Neural progenitor cell (in vitro differentiated cells): ENCODE data around the gene MYO9B. TPM values are rescaled to one million over a fixed set of nuclear protein-coding genes. Genes with fewer than 3 reads are reported as not detected.

Source experiments
- DNase-seq: peaks from one replicate; pipeline ENCODE4 v3.0.0-alpha.2; 2016; ENCODE audit warnings: low spot score
- H2AFZ ChIP-seq: fragments of 200-600 bp; sonication (generic); replicated peaks from 2 replicates; pipeline ENCODE4 v1.6.1; 2016; ENCODE audit warnings: antibody characterized with exemption
- H3F3A ChIP-seq: fragments of 200-600 bp; sonication (generic); 2 replicates; pipeline ENCODE4 v1.6.1; 2016; ENCODE audit warnings: antibody characterized with exemption, low read depth
- H3K27ac ChIP-seq: fragments of 200-600 bp; sonication (generic); 2 replicates; pipeline ENCODE4 v1.5.1; 2016; ENCODE audit warnings: mild to moderate bottlenecking
- H3K27me3 ChIP-seq: fragments of 200-600 bp; sonication (generic); 2 replicates; pipeline ENCODE4 v1.6.1; 2016; ENCODE audit warnings: mild to moderate bottlenecking, moderate library complexity
- H3K36me3 ChIP-seq: fragments of 200-600 bp; sonication (generic); 2 replicates; pipeline ENCODE4 v1.5.1; 2016
- H3K4me1 ChIP-seq: fragments of 200-600 bp; sonication (generic); 2 replicates; pipeline ENCODE4 v1.6.1; 2016; ENCODE audit warnings: mixed run types
- H3K4me2 ChIP-seq: fragments of 200-600 bp; sonication (generic); 2 replicates; pipeline ENCODE4 v1.6.1; 2016
- H3K4me3 ChIP-seq: fragments of 200-600 bp; sonication (generic); 2 replicates; pipeline ENCODE4 v1.5.1; 2016
- H3K79me2 ChIP-seq: fragments of 200-600 bp; sonication (generic); 2 replicates; pipeline ENCODE4 v1.6.1; 2016; ENCODE audit warnings: low read depth
- H3K9ac ChIP-seq: fragments of 200-600 bp; sonication (generic); 2 replicates; pipeline ENCODE4 v1.6.1; 2016
- H3K9me3 ChIP-seq: fragments of 200-600 bp; sonication (generic); 2 replicates; pipeline ENCODE4 v1.5.1; 2016; ENCODE audit warnings: low read depth
- H4K20me1 ChIP-seq: fragments of 200-600 bp; sonication (generic); 2 replicates; pipeline ENCODE4 v1.6.1; 2016; ENCODE audit warnings: low read depth
- H3K27ac Mint-ChIP-seq: 3 replicates; pipeline ENCODE4 v1.8.0; 2021; ENCODE audit warnings: mixed read lengths
- H3K27me3 Mint-ChIP-seq: 2 replicates; pipeline ENCODE4 v1.8.0; 2022; ENCODE audit warnings: low read depth, mild to moderate bottlenecking, inconsistent platforms, moderate library complexity, mixed read lengths; ENCODE audit not compliant: insufficient read depth
- H3K36me3 Mint-ChIP-seq: 3 replicates; pipeline ENCODE4 v1.8.0; 2021; ENCODE audit warnings: mixed read lengths
- H3K4me1 Mint-ChIP-seq: 3 replicates; pipeline ENCODE4 v1.8.0; 2021; ENCODE audit warnings: mixed read lengths
- H3K4me3 Mint-ChIP-seq: 3 replicates; pipeline ENCODE4 v1.8.0; 2021; ENCODE audit warnings: mild to moderate bottlenecking, moderate library complexity, mixed read lengths
- H3K9me3 Mint-ChIP-seq: 3 replicates; pipeline ENCODE4 v1.8.0; 2020; ENCODE audit warnings: mixed read lengths
- EZH2 ChIP-seq: fragments of 200-600 bp; sonication (generic); IDR thresholded peaks from 2 replicates; pipeline ENCODE4 v1.6.1; 2017; ENCODE audit warnings: antibody characterized with exemption, mild to moderate bottlenecking, moderate library complexity
- EZH2phosphoT487 ChIP-seq: fragments of 200-600 bp; sonication (generic); IDR thresholded peaks from 2 replicates; pipeline ENCODE4 v1.6.1; 2017; ENCODE audit warnings: antibody characterized with exemption
- total RNA-seq: library from RNA; depleted of rRNA; stranded (reverse); fragments of >200 nt; gene quantifications from 2 replicates; pipeline ENCODE4 v1.2.3, GENCODE V29; 2015; ENCODE audit warnings: low replicate concordance
- TF ChIP-seq, protein P1 (sequence below): fragments of 200-600 bp; sonication (generic); IDR thresholded peaks from 2 replicates; pipeline ENCODE4 v1.5.1; 2017; ENCODE audit warnings: antibody characterized with exemption, mild to moderate bottlenecking

Gene MYO9B
- total RNA-seq, 1 donor from 2014 or later: 38.5 TPM

DNA sequence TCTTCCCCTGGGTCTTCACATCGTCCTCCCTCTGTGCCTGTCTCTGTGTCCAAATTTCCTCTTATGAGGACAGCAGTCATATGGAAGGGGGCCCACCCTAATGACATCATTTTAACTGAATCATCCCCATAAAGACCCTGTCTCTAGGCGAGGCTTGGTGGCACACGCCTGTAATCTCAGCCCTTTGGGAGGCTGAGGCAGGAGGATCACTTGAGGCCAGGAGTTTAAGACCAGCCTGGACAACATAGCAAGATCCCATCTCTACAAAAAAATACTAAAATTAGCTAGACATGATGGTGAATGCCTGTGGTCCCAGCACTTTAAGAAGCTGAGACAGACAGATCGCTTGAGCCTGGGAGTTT is 4.8 kb downstream of the MYO9B start:
- Histone ChIP-seq H3K9me3 (no peaks in the 10 kb centered on the region), H3K79me2 (peaks cover 59% of the 10 kb centered on the region), H3K36me3 (no peaks in the 10 kb centered on the region), H3F3A (peaks cover 17% of the 10 kb centered on the region), H2AFZ (no peak overlapping the region), H4K20me1 (peaks cover 79% of the 10 kb centered on the region), H3K27me3 (peaks cover 8% of the 10 kb centered on the region), H3K4me3 (no peak overlapping the region), H3K9ac (no peak overlapping the region), H3K4me2 (peak overlapping the region; percentile 65), H3K4me1 (peaks cover 21% of the 10 kb centered on the region), H3K27ac (no peak overlapping the region)
- no peak for DNase-seq
- H3K27ac Mint-ChIP-seq: peak overlapping the region; percentile 97
- TF ChIP-seq EZH2 (no peak), EZH2phosphoT487 (no peak)
- TF ChIP-seq, protein P1, sequence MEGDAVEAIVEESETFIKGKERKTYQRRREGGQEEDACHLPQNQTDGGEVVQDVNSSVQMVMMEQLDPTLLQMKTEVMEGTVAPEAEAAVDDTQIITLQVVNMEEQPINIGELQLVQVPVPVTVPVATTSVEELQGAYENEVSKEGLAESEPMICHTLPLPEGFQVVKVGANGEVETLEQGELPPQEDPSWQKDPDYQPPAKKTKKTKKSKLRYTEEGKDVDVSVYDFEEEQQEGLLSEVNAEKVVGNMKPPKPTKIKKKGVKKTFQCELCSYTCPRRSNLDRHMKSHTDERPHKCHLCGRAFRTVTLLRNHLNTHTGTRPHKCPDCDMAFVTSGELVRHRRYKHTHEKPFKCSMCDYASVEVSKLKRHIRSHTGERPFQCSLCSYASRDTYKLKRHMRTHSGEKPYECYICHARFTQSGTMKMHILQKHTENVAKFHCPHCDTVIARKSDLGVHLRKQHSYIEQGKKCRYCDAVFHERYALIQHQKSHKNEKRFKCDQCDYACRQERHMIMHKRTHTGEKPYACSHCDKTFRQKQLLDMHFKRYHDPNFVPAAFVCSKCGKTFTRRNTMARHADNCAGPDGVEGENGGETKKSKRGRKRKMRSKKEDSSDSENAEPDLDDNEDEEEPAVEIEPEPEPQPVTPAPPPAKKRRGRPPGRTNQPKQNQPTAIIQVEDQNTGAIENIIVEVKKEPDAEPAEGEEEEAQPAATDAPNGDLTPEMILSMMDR: no peak
- peak overlapping the region; percentile 79 for H3K4me3 Mint-ChIP-seq
- H3K27me3 Mint-ChIP-seq: peaks cover 4% of the 10 kb centered on the region
- no peaks in the 10 kb centered on the region for H3K9me3 Mint-ChIP-seq
- H3K4me1 Mint-ChIP-seq: peaks cover 43% of the 10 kb centered on the region
- peaks cover 4% of the 10 kb centered on the region for H3K36me3 Mint-ChIP-seq

DNA sequence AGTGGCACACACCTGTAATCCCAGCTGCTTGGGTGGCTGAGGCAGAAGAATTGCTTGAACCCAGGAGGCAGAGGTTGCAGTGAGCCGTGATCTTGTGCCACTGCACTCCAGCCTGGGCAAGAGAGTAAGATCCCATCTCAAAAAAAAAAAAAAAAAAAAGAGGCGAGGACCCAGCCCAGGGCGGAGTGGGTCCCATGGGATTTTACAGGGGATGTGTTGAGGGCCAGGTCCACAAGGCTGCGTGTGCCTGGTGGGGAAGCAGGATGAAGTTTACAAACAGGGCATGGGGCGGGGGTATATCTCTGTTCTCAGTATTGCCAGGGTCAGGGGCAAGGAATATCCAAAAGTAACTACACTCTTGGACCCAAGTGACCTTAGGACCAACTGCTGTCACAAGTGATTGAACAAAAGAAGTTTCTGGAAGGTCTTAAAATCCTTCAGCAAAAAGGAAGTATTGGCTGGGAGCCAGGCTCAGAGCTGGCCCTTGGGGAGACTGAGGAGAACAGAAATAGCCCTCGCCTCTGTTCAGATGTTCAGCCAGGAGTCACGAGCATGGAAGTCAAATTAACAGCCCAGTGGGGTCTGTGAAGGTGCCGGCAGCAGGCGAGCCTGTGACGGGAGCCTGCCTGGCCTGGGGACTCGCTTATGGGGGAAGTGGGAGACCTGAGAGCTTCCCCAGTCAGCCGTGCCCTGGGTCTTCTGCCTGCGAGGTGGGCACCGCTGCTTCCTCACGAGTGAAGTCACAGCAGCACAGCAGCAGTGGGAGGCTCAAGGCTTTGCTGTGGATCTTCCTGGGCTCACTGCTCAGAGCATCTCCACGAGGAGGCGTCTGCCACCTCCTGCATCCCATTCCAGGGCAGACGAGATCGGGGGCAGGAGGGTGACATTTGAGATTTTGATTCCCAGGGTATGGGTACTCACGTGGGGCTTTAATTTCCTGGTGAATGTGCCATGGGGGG is 6.4 kb downstream of the MYO9B start:
- H3K4me1 Mint-ChIP-seq: peaks cover 41% of the 10 kb centered on the region
- DNase-seq: no peak

DNA sequence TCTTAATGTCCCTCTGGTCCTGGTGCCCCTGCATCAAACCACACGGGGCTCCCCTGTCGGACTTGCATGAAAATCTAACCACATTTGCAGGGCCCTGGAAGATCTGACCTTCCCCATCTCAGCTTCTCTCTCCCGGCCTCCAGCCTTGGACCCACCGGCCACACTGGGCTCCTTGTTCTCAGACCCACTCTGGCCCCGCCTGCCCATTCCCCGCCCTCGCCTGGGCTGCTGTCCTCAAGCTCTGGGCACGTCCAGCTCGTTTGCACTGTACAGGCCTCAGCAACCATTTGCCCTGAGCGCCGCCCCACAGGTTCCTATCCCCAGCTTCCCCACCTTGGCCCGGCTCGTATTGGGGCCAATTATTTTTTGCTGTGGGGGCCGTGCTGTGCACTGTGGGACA is 10.5 kb downstream of the MYO9B start:
- H3K4me3 ChIP-seq: no peak overlapping the region
- peaks cover 31% of the 10 kb centered on the region for H4K20me1 ChIP-seq
- no peaks in the 10 kb centered on the region for H3K27me3 ChIP-seq
- no peak overlapping the region for H3K9ac ChIP-seq
- no peak overlapping the region for H3K27ac Mint-ChIP-seq
- H3K27me3 Mint-ChIP-seq: peaks cover 4% of the 10 kb centered on the region
- no peaks in the 10 kb centered on the region for H3K9me3 Mint-ChIP-seq
- H3K9me3 ChIP-seq: no peaks in the 10 kb centered on the region
- no peak overlapping the region for H2AFZ ChIP-seq
- H3K27ac ChIP-seq: no peak overlapping the region
- H3K36me3 Mint-ChIP-seq: peaks cover 18% of the 10 kb centered on the region
- H3K79me2 ChIP-seq: peaks cover 27% of the 10 kb centered on the region
- H3F3A ChIP-seq: no peaks in the 10 kb centered on the region
- no peak overlapping the region for H3K4me2 ChIP-seq
- DNase-seq: no peak
- TF ChIP-seq EZH2phosphoT487: no peak
- TF ChIP-seq EZH2: no peak
- TF ChIP-seq, protein P1: no peak
- no peaks in the 10 kb centered on the region for H3K4me1 ChIP-seq
- H3K4me1 Mint-ChIP-seq: peaks cover 15% of the 10 kb centered on the region
- H3K36me3 ChIP-seq: no peaks in the 10 kb centered on the region
- H3K4me3 Mint-ChIP-seq: no peak overlapping the region

More for the DNA sequence above, 6.4 kb downstream of the MYO9B start:
- no peaks in the 10 kb centered on the region for H3K36me3 ChIP-seq
- Mint-ChIP-seq H3K27me3 (peaks cover 5% of the 10 kb centered on the region), H3K4me3 (no peak overlapping the region), H3K27ac (peak overlapping the region; percentile 58), H3K9me3 (no peaks in the 10 kb centered on the region), H3K36me3 (peaks cover 6% of the 10 kb centered on the region)
- H2AFZ ChIP-seq: no peak overlapping the region
- H3K4me3 ChIP-seq: no peak overlapping the region
- H3F3A ChIP-seq: peaks cover 17% of the 10 kb centered on the region
- H3K4me2 ChIP-seq: no peak overlapping the region
- peaks cover 16% of the 10 kb centered on the region for H3K4me1 ChIP-seq
- no peak overlapping the region for H3K27ac ChIP-seq
- H3K9me3 ChIP-seq: no peaks in the 10 kb centered on the region
- no peak overlapping the region for H3K9ac ChIP-seq
- TF ChIP-seq EZH2 (no peak), EZH2phosphoT487 (no peak)
- TF ChIP-seq, protein P1: no peak
- H4K20me1 ChIP-seq: peaks cover 73% of the 10 kb centered on the region
- H3K79me2 ChIP-seq: peaks cover 50% of the 10 kb centered on the region
- peaks cover 4% of the 10 kb centered on the region for H3K27me3 ChIP-seq
